Stimulated activated CD8-positive, alpha-beta memory T cell treated with anti-CD3 and anti-CD28 coated beads, Interleukin-7, amount 100 ng/mL, for 24 hours (primary cell): ENCODE measurements around the gene AP2B1.

Experiments used
- DNase-seq: peaks from one replicate; pipeline ENCODE4 v3.0.0-alpha.2; 2020; ENCODE audit warnings: low read depth

The AP2B1 gene

GRCh38 chr17:35773679-35774425 is 186.7 kb downstream of the AP2B1 start:
- DNase-seq, result no peak

- DNase-seq, result no peak
Observed at GRCh38 chr17:35774499-35774898, 187.4 kb downstream of the AP2B1 start.

- no peak for DNase-seq
Observed at GRCh38 chr17:35775039-35775438, 187.9 kb downstream of the AP2B1 start.

- DNase-seq, result no peak
Observed at GRCh38 chr17:35775583-35775982, 188.5 kb downstream of the AP2B1 start.
